ENCODE results near the gene CIRBP.

Gene CIRBP

GRCh38 chr19:1278713-1279660, 9.9 kb downstream of the CIRBP start:
- no peak for DNase-seq (ENCODE audit: low spot score)

GRCh38 chr19:1279782-1280341, 10.7 kb downstream of the CIRBP start:
- peak; percentile 81 for DNase-seq (ENCODE audit: low spot score)

- no peak for DNase-seq (ENCODE audit: low spot score)
Observed at GRCh38 chr19:1280636-1281568, 11.8 kb downstream of the CIRBP start.

GRCh38 chr19:1281569-1282287, 12.6 kb downstream of the CIRBP start:
- no peak for DNase-seq (ENCODE audit: low spot score)

- no peak for DNase-seq (ENCODE audit: low spot score)
Observed at GRCh38 chr19:1282588-1283206, 13.6 kb downstream of the CIRBP start.

GRCh38 chr19:1283207-1283916, 14.2 kb downstream of the CIRBP start:
- no peak for DNase-seq (ENCODE audit: low spot score)

GRCh38 chr19:1283917-1284292, 14.8 kb downstream of the CIRBP start:
- no peak for DNase-seq (ENCODE audit: low spot score)

- no peak for DNase-seq (ENCODE audit: low spot score)
Observed at GRCh38 chr19:1284293-1284978, 15.3 kb downstream of the CIRBP start.

GRCh38 chr19:1284979-1285736, 16.0 kb downstream of the CIRBP start:
- no peak for DNase-seq (ENCODE audit: low spot score)

- DNase-seq (ENCODE audit: low spot score) = no peak
Observed at GRCh38 chr19:1285737-1286360, 16.7 kb downstream of the CIRBP start, which contains the start of gene EFNA2. Gene EFNA2, plus strand, starts transcription at chr19:1285873. Its CDS starts 296 bp downstream, at chr19:1286169.

- DNase-seq (ENCODE audit: low spot score) = no peak
Observed at GRCh38 chr19:1286487-1287353, 17.6 kb downstream of the CIRBP start.

GRCh38 chr19:1287354-1288225, 18.5 kb downstream of the CIRBP start:
- no peak for DNase-seq (ENCODE audit: low spot score)

- DNase-seq (ENCODE audit: low spot score) = no peak
Observed at GRCh38 chr19:1288226-1288612, 19.1 kb downstream of the CIRBP start.

GRCh38 chr19:1288833-1289685, 19.9 kb downstream of the CIRBP start:
- no peak for DNase-seq (ENCODE audit: low spot score)

- DNase-seq (ENCODE audit: low spot score) = no peak
Observed at GRCh38 chr19:1289686-1290025, 20.5 kb downstream of the CIRBP start.

- DNase-seq (ENCODE audit: low spot score) = no peak
Observed at GRCh38 chr19:1290196-1290702, 21.1 kb downstream of the CIRBP start.
